Esophagus squamous epithelium (tissue), 5 donors: ENCODE measurements around the gene PRR14L. TPM values are rescaled to one million over a fixed set of nuclear protein-coding genes. Genes with fewer than 3 reads are reported as not detected.
A peak's percentile ranks its signal among the peaks of the same experiment; 100 is the strongest.
"Not testable (repeated sequence)": the region's sequence is repeated elsewhere in the genome, so short reads cannot be mapped to it uniquely, and the experiment has no call there.

Experiments
- DNase-seq: peaks from one replicate; lab custom pipeline; 2025; lab: John Stamatoyannopoulos, UW
- H3K27ac ChIP-seq, 4 donors: fragments of 200-600 bp; sonication (generic); one replicate each; pipeline ENCODE4 v1.5.1; 2016 to 2019; ENCODE audit warnings: mild to moderate bottlenecking in 1 of 4
- H3K27me3 ChIP-seq, 4 donors: fragments of 200-600 bp; sonication (generic); 1 replicate in 3 of 4; 2 replicates in 1 of 4; pipeline versions ENCODE4 v1.5.1 to v1.6.0; 2017 to 2021; ENCODE audit warnings: antibody characterized with exemption in 1 of 4
- H3K36me3 ChIP-seq, 3 donors: fragments of 200-600 bp; sonication (generic); one replicate each; pipeline ENCODE4 v1.5.1; 2016 to 2019
- H3K4me1 ChIP-seq, 3 donors: fragments of 200-600 bp; sonication (generic); one replicate each; pipeline ENCODE4 v1.5.1; 2017 to 2019
- H3K4me3 ChIP-seq, 4 donors: fragments of 200-600 bp; sonication (generic); 1 replicate in 3 of 4; 2 replicates in 1 of 4; pipeline ENCODE4 v1.5.1; 2016 to 2019; ENCODE audit warnings: mild to moderate bottlenecking in 2 of 4, moderate library complexity in 1 of 4
- H3K9me3 ChIP-seq, 3 donors: fragments of 200-600 bp; sonication (generic); one replicate each; pipeline ENCODE4 v1.5.1; 2016 to 2019
- POLR2A ChIP-seq, 4 donors: fragments of 450-650 bp; IDR thresholded peaks; one replicate each; pipeline ENCODE4 v1.6.1; 2017; ENCODE audit warnings: antibody characterized with exemption in 4 of 4, mild to moderate bottlenecking in 4 of 4, moderate library complexity in 3 of 4
- WGBS, 2 donors: methylation state at CpG; one replicate each; pipeline ENCODE4 v1.1.5; 2018; 5-methylcytosine and 5-hydroxymethylcytosine counted together
- intact Hi-C: fragments of 100-400 bp; cut with DNase I; formaldehyde crosslinking; loops from one replicate; pipeline ENCODE4 v1.15.0; 2022
- total RNA-seq, 4 donors: library from RNA; depleted of rRNA; stranded (reverse); fragments of >200 nt; gene quantifications; one replicate each; pipeline ENCODE4 v1.1.0, GENCODE V29; 2016
- TF ChIP-seq, protein P1 (sequence below), 6 experiments: fragments of 450-650 bp in 4 of 6; fragments of 200-600 bp in 2 of 6; sonication (generic) in 2 of 6; IDR thresholded peaks; one replicate each; pipeline ENCODE4 v1.5.1; 2016 to 2019; ENCODE audit warnings: antibody characterized with exemption in 6 of 6, mild to moderate bottlenecking in 4 of 6, moderate library complexity in 4 of 6
- donor health status: DM: yes; HTN: yes; CAD: no.

PRR14L gene
- total RNA-seq, 4 donors from 2014 or later, result 17.2 to 30.5 (median 25.7) TPM

GRCh38 chr22:31742115-31742514 lies 7.8 kb downstream of the PRR14L start:
- peaks cover 0 to 59% (median 0%) of the 10 kb centered on the region in 3 donors for H3K36me3 ChIP-seq
- H3K4me3 ChIP-seq, result no peak overlapping the region
- H3K27ac ChIP-seq, result no peak overlapping the region
- no peaks in the 10 kb centered on the region for H3K9me3 ChIP-seq
- peaks cover 0 to 36% (median 5%) of the 10 kb centered on the region in 3 donors for H3K4me1 ChIP-seq
- intact Hi-C loops, result no loop called here
- H3K27me3 ChIP-seq, result no peaks in the 10 kb centered on the region
- no peak for DNase-seq
- TF ChIP-seq, protein P1, sequence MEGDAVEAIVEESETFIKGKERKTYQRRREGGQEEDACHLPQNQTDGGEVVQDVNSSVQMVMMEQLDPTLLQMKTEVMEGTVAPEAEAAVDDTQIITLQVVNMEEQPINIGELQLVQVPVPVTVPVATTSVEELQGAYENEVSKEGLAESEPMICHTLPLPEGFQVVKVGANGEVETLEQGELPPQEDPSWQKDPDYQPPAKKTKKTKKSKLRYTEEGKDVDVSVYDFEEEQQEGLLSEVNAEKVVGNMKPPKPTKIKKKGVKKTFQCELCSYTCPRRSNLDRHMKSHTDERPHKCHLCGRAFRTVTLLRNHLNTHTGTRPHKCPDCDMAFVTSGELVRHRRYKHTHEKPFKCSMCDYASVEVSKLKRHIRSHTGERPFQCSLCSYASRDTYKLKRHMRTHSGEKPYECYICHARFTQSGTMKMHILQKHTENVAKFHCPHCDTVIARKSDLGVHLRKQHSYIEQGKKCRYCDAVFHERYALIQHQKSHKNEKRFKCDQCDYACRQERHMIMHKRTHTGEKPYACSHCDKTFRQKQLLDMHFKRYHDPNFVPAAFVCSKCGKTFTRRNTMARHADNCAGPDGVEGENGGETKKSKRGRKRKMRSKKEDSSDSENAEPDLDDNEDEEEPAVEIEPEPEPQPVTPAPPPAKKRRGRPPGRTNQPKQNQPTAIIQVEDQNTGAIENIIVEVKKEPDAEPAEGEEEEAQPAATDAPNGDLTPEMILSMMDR (IDR thresholded peaks at IDR 0.05), result no peak
- TF ChIP-seq POLR2A (IDR thresholded peaks at IDR 0.05), result no peak
- 57 to 66% methylated on average over 3 of the region's 3 CpGs for WGBS, 2 donors

DNA sequence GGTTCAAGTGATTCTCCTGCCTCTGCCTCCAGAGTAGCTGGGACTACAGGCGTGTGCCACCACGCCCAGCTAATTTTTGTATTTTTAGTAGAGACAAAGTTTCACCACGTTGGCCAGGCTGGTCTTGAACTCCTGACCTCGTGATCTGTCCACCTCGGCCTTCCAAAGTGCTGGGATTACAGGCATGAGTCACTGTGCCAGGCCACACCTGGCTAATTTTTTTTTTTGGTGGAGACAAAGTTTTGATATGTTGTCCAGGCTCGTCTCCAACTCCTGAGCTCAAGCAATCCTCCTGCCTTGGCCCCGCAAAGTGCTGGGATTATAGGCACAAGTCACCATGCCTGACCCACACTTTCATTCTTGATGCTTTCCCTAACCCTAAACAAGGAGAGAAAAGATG lies 9.6 kb downstream of the PRR14L start:
- H3K27ac ChIP-seq, result peak overlapping the region in 2 of 4 donors; percentile 12 to 25
- peaks cover 0 to 65% (median 0%) of the 10 kb centered on the region in 3 donors for H3K36me3 ChIP-seq
- H3K4me3 ChIP-seq, DNase-seq, H3K9me3 ChIP-seq, H3K27me3 ChIP-seq, intact Hi-C loops: not testable (repeated sequence)
- WGBS, 2 donors, result 62 to 71% methylated on average over 6 to 7 of the region's 7 CpGs
- peaks cover 0 to 29% (median 5%) of the 10 kb centered on the region in 3 donors for H3K4me1 ChIP-seq

DNA sequence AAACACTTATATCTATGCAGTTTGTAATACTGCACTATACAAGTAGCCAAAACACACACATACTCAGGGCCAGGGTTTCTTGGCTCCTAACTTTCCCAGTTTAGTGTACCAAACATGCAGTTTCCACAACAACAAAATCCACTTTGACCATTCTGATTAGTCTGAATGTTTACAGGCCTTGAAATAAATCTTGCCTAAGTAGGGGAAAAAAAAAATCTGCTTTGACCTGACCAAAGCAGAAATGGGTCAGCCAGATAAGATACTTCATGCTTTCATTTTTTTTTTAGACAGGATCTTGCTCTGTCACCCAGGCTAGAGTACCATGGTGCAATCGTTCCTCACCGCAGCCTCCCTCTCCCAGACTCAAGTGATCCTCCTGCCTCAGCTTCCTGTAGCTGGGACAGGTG lies 10.1 kb downstream of the PRR14L start:
- DNase-seq, result no peak

GRCh38 chr22:31738566-31738965 lies 11.4 kb downstream of the PRR14L start:
- no peak for TF ChIP-seq POLR2A (IDR thresholded peaks at IDR 0.05)
- TF ChIP-seq, protein P1 (IDR thresholded peaks at IDR 0.05), result no peak
- no peak overlapping the region for H3K27ac ChIP-seq
- H3K4me3 ChIP-seq, result no peak overlapping the region
- intact Hi-C loops, result no loop called here
- WGBS, 2 donors, result 55 to 67% methylated on average over 2 of the region's 2 CpGs
- DNase-seq, result no peak
- H3K4me1 ChIP-seq, result peaks cover 0 to 26% (median 5%) of the 10 kb centered on the region in 3 donors
- H3K9me3 ChIP-seq, result no peaks in the 10 kb centered on the region
- H3K27me3 ChIP-seq, result no peaks in the 10 kb centered on the region
- H3K36me3 ChIP-seq, result peaks cover 0 to 80% (median 0%) of the 10 kb centered on the region in 3 donors

More for the DNA sequence above, 10.1 kb downstream of the PRR14L start:
- no peak overlapping the region for H3K4me3 ChIP-seq
- H3K9me3 ChIP-seq, result no peaks in the 10 kb centered on the region
- WGBS, 2 donors, result 49 to 57% methylated on average over 2 of the region's 2 CpGs
- H3K27me3 ChIP-seq, result no peaks in the 10 kb centered on the region
- H3K4me1 ChIP-seq, result peaks cover 0 to 26% (median 5%) of the 10 kb centered on the region in 3 donors
- TF ChIP-seq POLR2A (IDR thresholded peaks at IDR 0.05), result no peak
- TF ChIP-seq, protein P1 (IDR thresholded peaks at IDR 0.05), result no peak
- H3K27ac ChIP-seq, result peak overlapping the region in 1 of 4 donors; percentile 25
- peaks cover 0 to 70% (median 0%) of the 10 kb centered on the region in 3 donors for H3K36me3 ChIP-seq
- intact Hi-C loops, result no loop called here

DNA sequence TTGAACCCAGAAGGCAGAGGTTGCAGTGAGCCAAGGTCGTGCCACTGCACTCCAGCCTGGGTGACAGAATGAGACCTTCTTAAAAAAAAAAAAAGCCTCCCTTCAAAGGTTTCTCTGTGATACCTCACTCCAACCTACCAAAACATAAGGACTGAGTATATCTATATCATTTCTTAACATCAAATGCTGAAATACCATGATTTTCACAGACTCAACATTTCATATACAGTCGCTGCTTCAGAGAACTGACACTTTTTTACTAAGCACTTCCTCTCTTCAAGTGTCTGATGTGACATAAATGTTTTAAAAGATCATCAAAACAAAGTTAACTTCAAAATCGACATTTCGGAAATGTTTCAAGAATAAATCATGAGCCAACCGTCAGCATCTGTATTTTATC lies 12.0 kb downstream of the PRR14L start:
- Histone ChIP-seq H3K27ac (no peak overlapping the region), H3K4me1 (peaks cover 0 to 26% (median 5%) of the 10 kb centered on the region in 3 donors), H3K9me3 (no peaks in the 10 kb centered on the region), H3K4me3 (no peak overlapping the region), H3K36me3 (peaks cover 0 to 83% (median 0%) of the 10 kb centered on the region in 3 donors), H3K27me3 (no peaks in the 10 kb centered on the region)
- intact Hi-C loops, result no loop called here
- DNase-seq, result no peak
- TF ChIP-seq, protein P1 (IDR thresholded peaks at IDR 0.05), result no peak
- no peak for TF ChIP-seq POLR2A (IDR thresholded peaks at IDR 0.05)
- WGBS, 2 donors, result 82 to 83% methylated on average over 5 of the region's 5 CpGs
